ENCODE measurements around the gene MOB4. TPM values are rescaled to one million over a fixed set of nuclear protein-coding genes. Genes with fewer than 3 reads are reported as not detected.

Gene MOB4
- polyA plus RNA-seq, 3 donors: 14.8 to 32.4 (median 30.4) TPM

DNA sequence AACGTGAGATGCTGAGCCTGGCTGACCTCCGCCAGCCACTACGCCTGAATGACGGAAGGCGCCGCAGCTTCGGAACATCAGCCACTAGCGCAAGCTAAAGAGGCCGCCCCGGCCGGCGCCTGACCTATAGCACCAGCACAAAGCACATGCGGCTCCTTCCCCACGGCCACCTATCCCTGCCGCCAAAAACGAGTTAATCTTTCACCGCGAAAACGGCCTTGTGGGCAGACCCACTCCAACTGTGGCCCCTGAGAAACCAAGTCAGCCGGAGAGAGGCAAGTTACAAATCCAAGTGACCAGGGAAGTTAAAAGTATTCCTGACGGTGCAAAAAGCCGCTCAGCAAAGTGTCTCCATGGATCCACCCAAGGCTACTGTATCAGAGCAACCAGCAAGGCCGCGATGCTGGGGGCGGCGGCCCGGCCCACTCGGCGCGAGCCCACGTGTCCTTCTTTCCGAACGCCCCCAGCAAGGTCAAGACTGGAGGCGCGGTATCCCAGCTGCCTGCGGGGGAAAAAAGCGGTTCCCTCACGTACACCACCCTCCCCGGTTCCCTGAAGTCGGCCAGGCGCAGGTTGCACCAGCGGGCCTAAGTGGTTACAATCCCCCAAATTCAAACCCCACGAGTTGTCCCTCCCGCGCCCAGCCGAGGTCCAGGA is 16.8 kb upstream of the MOB4 start:
- under 1% methylated on average over 46 of the region's 46 CpGs for WGBS (ENCODE audit: insufficient coverage)
- Mint-ChIP-seq H3K4me1 (peaks cover 42% of the 10 kb centered on the region), H3K36me3 (peaks cover 36 to 39% of the 10 kb centered on the region in 2 donors), H3K9me3 (no peaks in the 10 kb centered on the region), H3K27ac (peak overlapping the region; percentile 91 to 98 (median 94)), H3K27me3 (ENCODE audit: low read depth in 3 of 3) (no peaks in the 10 kb centered on the region), H3K4me3 (peak overlapping the region; percentile 94 to 96)
- H3K4me1 ChIP-seq (ENCODE audit: control insufficient read depth in 1 of 2, insufficient read depth in 2 of 2, low read length in 2 of 2): peaks cover 22 to 42% of the 10 kb centered on the region in 2 donors
- TF ChIP-seq, protein P1, sequence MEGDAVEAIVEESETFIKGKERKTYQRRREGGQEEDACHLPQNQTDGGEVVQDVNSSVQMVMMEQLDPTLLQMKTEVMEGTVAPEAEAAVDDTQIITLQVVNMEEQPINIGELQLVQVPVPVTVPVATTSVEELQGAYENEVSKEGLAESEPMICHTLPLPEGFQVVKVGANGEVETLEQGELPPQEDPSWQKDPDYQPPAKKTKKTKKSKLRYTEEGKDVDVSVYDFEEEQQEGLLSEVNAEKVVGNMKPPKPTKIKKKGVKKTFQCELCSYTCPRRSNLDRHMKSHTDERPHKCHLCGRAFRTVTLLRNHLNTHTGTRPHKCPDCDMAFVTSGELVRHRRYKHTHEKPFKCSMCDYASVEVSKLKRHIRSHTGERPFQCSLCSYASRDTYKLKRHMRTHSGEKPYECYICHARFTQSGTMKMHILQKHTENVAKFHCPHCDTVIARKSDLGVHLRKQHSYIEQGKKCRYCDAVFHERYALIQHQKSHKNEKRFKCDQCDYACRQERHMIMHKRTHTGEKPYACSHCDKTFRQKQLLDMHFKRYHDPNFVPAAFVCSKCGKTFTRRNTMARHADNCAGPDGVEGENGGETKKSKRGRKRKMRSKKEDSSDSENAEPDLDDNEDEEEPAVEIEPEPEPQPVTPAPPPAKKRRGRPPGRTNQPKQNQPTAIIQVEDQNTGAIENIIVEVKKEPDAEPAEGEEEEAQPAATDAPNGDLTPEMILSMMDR (IDR thresholded peaks at IDR 0.05): no peak
- H2AFZ ChIP-seq (ENCODE audit: insufficient read depth, low read depth, low read length, poor library complexity, severe bottlenecking): peak overlapping the region; percentile 87
- H3K4me2 ChIP-seq (replicated peaks; ENCODE audit: extremely low read depth, low read length, poor library complexity, severe bottlenecking): peak overlapping the region; percentile 96
- peak; percentile 36 to 47 (median 43) for DNase-seq
- peak overlapping the region; percentile 91 to 97 for H3K27ac ChIP-seq (ENCODE audit: low read depth in 1 of 2, low read length in 2 of 2)
- H3K4me3 ChIP-seq (replicated peaks in 1 of 3; ENCODE audit: low read depth in 2 of 3, low read length in 3 of 3): peak overlapping the region; percentile 84 to 95 (median 91)
- H4K20me1 ChIP-seq (ENCODE audit: insufficient read depth, low read length): peaks cover 19% of the 10 kb centered on the region
- H3K9me3 ChIP-seq (replicated peaks in 1 of 2; ENCODE audit: control insufficient read depth in 1 of 2, insufficient read depth in 1 of 2, low read length in 2 of 2): no peaks in the 10 kb centered on the region
- H3K79me2 ChIP-seq (ENCODE audit: insufficient read depth, low read length): peaks cover 89% of the 10 kb centered on the region
- peak overlapping the region; percentile 79 for H3K9ac ChIP-seq (ENCODE audit: insufficient read depth, low read length, poor library complexity, severe bottlenecking)
- peaks cover 33 to 53% of the 10 kb centered on the region in 2 donors for H3K36me3 ChIP-seq (replicated peaks in 1 of 2; ENCODE audit: control insufficient read depth in 1 of 2, insufficient read depth in 2 of 2, low read length in 2 of 2)
- no peaks in the 10 kb centered on the region for H3K27me3 ChIP-seq (ENCODE audit: control insufficient read depth in 2 of 2, insufficient read depth in 2 of 2, low read length in 2 of 2)
- intact Hi-C loops (cut with micrococcal nuclease): loop anchor here in 1 of 2 donors (10.0 kb wide), 1 partner anchor 74 kb away; no protein-coding TSS in a partner anchor

DNA sequence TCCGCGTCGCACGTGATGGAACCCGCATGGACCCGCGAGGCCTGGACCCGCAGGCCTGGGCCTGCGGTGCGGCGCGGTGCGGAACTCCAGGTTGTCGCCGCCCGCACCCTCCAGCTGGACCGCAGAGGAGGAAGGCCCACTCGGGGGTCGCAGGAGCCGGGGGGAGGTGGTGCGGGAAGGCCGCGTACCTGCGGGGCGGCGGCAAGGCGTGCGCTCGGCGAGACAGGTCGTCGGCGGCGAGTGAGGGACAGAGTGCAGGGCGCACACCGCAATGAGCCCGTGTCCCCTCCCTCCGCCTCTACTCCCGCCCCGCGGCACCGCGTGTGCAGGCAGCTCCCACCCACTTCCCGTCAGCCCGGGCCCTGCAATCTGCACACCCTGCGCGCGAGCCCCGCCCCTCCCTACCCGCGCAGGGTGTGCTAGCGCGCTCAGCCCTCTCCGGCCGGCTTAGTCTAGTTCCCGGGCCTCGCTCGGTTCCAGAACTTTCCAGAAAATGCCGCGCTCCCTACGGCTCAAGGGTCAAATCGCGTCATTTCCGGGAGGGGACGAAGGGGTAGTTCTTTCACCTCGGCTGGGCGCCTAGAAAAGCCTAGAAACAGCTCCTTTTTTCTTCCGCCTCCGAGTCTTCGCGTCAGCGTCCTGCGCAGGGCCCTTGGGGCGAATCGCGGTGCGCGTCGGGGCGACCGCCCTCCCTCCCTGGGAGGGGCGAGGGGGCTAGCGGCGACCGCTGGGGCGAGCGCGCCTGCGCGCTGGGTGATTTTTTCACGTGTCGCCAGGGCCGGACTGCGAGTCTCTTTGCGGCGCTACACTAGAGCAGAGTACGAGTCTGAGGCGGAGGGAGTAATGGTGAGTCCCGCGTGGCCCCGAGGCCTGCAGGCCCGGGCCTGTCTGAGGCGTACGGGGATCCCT is 16.0 kb upstream of the MOB4 start, which contains the start of the genes HSPD1 and HSPE1:
Gene HSPD1, minus strand, starts transcription at position 247 of the 909 bp plus-strand sequence. CDS start 992 bp downstream, outside the sequence.
Gene HSPE1, plus strand, starts transcription at position 786 of the 909 bp plus-strand sequence. Its CDS starts 58 bp downstream, at position 844.
- H3K27me3 ChIP-seq (ENCODE audit: control insufficient read depth in 2 of 2, insufficient read depth in 2 of 2, low read length in 2 of 2): no peaks in the 10 kb centered on the region
- H3K4me2 ChIP-seq (replicated peaks; ENCODE audit: extremely low read depth, low read length, poor library complexity, severe bottlenecking): peak within 1 kb of the TSS; percentile 96
- WGBS (ENCODE audit: insufficient coverage): under 1% methylated on average over 102 of the region's 104 CpGs
- Mint-ChIP-seq H3K9me3 (no peaks in the 10 kb centered on the region), H3K27ac (peak within 1 kb of the TSS; percentile 91 to 98 (median 94)), H3K36me3 (peaks cover 36 to 40% of the 10 kb centered on the region in 2 donors), H3K27me3 (ENCODE audit: low read depth in 3 of 3) (no peaks in the 10 kb centered on the region), H3K4me3 (peak within 1 kb of the TSS; percentile 94 to 96), H3K4me1 (peaks cover 42% of the 10 kb centered on the region)
- H2AFZ ChIP-seq (ENCODE audit: insufficient read depth, low read depth, low read length, poor library complexity, severe bottlenecking): peak within 1 kb of the TSS; percentile 89
- peaks cover 22 to 42% of the 10 kb centered on the region in 2 donors for H3K4me1 ChIP-seq (ENCODE audit: control insufficient read depth in 1 of 2, insufficient read depth in 2 of 2, low read length in 2 of 2)
- peak within 1 kb of the TSS; percentile 79 for H3K9ac ChIP-seq (ENCODE audit: insufficient read depth, low read length, poor library complexity, severe bottlenecking)
- TF ChIP-seq, protein P1 (IDR thresholded peaks at IDR 0.05): no peak
- intact Hi-C loops (cut with micrococcal nuclease): loop anchor here (2.0 to 10.0 kb wide), 4 partner anchors 15 to 75 kb away; partner anchors contain the start of gene SF3B1 (in 1 of the 2)
- peaks cover 31 to 53% of the 10 kb centered on the region in 2 donors for H3K36me3 ChIP-seq (replicated peaks in 1 of 2; ENCODE audit: control insufficient read depth in 1 of 2, insufficient read depth in 2 of 2, low read length in 2 of 2)
- DNase-seq: peak; percentile 99
- peak within 1 kb of the TSS; percentile 84 to 95 (median 91) for H3K4me3 ChIP-seq (replicated peaks in 1 of 3; ENCODE audit: low read depth in 2 of 3, low read length in 3 of 3)
- peaks cover 84% of the 10 kb centered on the region for H3K79me2 ChIP-seq (ENCODE audit: insufficient read depth, low read length)
- peak within 1 kb of the TSS; percentile 91 to 97 for H3K27ac ChIP-seq (ENCODE audit: low read depth in 1 of 2, low read length in 2 of 2)
- no peaks in the 10 kb centered on the region for H3K9me3 ChIP-seq (replicated peaks in 1 of 2; ENCODE audit: control insufficient read depth in 1 of 2, insufficient read depth in 1 of 2, low read length in 2 of 2)
- peaks cover 16% of the 10 kb centered on the region for H4K20me1 ChIP-seq (ENCODE audit: insufficient read depth, low read length)
